ENCODE data around the gene DDX49.

Gene DDX49

GRCh38 chr19:18910010-18910409, 9.5 kb upstream of the DDX49 start:
- no peak for TF ChIP-seq CTCF (conservative IDR thresholded peaks at IDR 0.05)
- TF ChIP-seq ZFX (IDR thresholded peaks at IDR 0.05): no peak
- no peak overlapping the region for H3K27ac ChIP-seq

GRCh38 chr19:18910801-18911436, 8.6 kb upstream of the DDX49 start:
- TF ChIP-seq CTCF (conservative IDR thresholded peaks at IDR 0.05): no peak
- no peak for TF ChIP-seq ZFX (IDR thresholded peaks at IDR 0.05)
- H3K27ac ChIP-seq: no peak overlapping the region

GRCh38 chr19:18912933-18913332, 6.6 kb upstream of the DDX49 start:
- TF ChIP-seq CTCF (conservative IDR thresholded peaks at IDR 0.05) (no peak), ZFX (IDR thresholded peaks at IDR 0.05) (no peak)
- H3K27ac ChIP-seq: no peak overlapping the region

GRCh38 chr19:18913466-18913865, 6.0 kb upstream of the DDX49 start:
- no peak for TF ChIP-seq ZFX (IDR thresholded peaks at IDR 0.05)
- TF ChIP-seq CTCF (conservative IDR thresholded peaks at IDR 0.05): no peak
- no peak overlapping the region for H3K27ac ChIP-seq

- TF ChIP-seq ZFX (IDR thresholded peaks at IDR 0.05) (no peak), CTCF (conservative IDR thresholded peaks at IDR 0.05) (no peak; the same call in 1 of the 2 replicates)
- H3K27ac ChIP-seq: no peak overlapping the region
Observed at GRCh38 chr19:18915639-18916038, 3.9 kb upstream of the DDX49 start.

- H3K27ac ChIP-seq: peak overlapping the region; percentile 80
Observed at GRCh38 chr19:18917593-18917992, 1.9 kb upstream of the DDX49 start.

GRCh38 chr19:18919900-18920214, 342 bp downstream of the DDX49 start:
- TF ChIP-seq CTCF (conservative IDR thresholded peaks at IDR 0.05) (no peak), ZFX (IDR thresholded peaks at IDR 0.05) (no peak; the same call in 1 of the 2 replicates)
- peak overlapping the region; percentile 80 for H3K27ac ChIP-seq

- H3K27ac ChIP-seq: peak overlapping the region; percentile 80
- TF ChIP-seq CTCF (conservative IDR thresholded peaks at IDR 0.05): no peak
- TF ChIP-seq ZFX (IDR thresholded peaks at IDR 0.05): no peak
Observed at GRCh38 chr19:18920400-18920799, 885 bp downstream of the DDX49 start.

All from C4-2B (cell line).